EL (cell line): ENCODE measurements around the gene AOC2.
"Not testable (repeated sequence)": the region's sequence is repeated elsewhere in the genome, so short reads cannot be mapped to it uniquely, and the experiment has no call there.

Experiments used
- DNase-seq: peaks from one replicate; pipeline ENCODE4 v3.0.0-alpha.2; 2016

AOC2 gene

DNA sequence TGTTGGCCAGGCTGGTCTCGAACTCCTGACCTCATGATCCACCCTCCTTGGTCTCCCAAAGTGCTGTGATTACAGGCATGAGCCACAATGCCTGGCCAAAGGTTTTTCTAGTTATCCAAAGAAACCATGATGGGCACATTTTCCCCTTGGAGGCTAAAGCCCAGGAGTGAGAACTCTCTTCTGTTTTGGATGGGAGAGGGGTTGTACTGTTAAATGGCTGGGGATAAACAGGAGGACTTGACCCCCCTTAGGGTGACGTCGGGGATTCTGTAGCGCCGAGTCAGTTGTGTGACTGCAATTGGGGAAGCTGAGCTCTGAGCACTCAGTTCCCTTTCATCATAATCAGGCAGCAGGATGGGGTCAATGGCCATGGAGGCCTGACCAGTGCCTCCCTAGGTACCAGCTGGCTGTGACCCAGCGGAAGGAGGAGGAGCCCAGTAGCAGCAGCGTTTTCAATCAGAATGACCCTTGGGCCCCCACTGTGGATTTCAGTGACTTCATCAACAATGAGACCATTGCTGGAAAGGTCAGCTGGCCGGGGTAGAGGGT lies 10.7 kb downstream of the AOC2 start:
- no peak for DNase-seq

DNA sequence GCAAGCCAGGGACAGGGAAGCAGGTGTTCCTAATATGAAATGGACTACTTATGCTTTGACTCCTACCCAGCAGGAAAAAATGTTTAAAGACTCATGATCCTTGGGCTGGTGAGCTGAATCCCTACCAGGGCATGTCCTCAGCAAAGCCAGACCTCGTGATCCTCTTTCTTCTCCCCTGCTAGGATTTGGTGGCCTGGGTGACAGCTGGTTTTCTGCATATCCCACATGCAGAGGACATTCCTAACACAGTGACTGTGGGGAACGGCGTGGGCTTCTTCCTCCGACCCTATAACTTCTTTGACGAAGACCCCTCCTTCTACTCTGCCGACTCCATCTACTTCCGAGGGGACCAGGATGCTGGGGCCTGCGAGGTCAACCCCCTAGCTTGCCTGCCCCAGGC lies 11.7 kb downstream of the AOC2 start:
- not testable (repeated sequence) for DNase-seq

DNA sequence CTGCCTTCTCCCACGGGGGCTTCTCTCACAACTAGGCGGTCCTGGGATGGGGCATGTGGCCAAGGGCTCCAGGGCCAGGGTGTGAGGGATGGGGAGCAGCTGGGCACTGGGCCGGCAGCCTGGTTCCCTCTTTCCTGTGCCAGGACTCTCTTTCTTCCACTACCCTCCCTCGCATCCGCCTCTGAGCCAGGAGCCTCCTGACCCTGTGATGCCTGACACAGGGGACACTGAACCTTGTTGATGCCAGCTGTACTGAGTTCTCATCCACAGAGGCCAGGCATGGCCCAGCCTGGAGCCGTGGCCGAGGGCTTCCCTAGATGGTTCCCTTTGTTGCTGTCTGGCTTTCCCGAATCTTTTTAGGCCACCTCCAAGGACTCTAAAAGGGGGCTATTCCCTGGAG lies 12.1 kb downstream of the AOC2 start:
- not testable (repeated sequence) for DNase-seq

DNA sequence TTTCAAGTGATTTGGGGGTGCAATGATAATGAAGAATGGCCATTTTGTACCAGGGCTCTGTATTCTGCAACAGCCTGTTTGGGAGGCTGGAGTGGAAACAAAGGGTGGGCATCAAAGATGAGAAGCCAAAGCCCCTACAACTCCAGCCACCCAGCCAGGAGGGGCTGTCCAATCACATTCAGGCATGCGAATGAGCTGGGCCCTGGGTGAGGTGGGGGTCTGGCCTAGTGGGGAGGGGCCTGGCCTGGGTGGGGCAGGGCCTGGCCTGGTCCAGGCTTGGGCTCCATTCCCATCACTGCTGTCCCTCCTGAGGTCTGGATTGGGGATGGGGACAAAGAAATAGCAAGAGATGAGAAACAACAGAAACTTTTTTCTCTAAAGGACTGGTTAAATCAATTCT lies 13.0 kb downstream of the AOC2 start:
- no peak for DNase-seq

DNA sequence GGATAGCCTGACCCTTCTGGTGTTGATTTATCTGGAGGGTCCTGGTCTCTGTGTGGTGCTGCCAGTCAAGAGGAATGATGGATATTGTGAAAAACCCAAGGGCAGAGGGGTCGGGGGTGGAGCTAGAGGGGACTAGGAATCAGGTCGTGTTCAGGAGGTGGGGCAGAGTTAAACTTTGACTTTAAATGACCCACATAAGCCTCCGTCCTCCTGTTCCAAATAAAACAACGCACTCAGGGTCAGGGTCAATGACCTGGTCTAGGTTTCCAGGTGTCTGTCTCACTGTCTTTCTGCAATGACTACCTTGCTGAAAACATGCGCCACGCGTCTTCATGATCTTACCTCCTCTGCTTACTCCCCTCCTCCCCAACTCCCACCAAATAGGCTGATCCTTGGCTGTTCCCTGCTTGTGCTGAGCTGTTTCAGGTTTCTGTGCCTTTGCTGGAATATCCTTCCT lies 21.3 kb downstream of the AOC2 start:
- no peak for DNase-seq

DNA sequence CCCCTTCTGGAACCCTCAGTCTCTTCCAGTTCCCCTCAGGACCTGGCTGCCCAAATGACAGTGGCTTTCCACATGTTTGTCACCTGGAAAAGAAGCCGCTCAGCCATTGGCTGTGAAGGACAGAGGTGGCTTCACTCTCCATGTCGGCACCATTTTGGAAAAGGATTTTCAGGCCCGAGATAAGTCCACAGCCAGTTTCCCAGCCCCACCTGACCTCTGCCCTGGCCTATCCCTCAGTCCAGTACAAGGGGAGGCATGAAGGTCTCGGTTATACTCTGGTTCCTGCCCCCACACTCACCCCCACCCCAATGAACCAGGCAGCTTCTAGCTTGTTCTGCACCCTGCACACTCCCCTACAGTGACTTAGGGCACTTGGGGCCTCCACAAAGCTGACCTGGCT lies 21.8 kb downstream of the AOC2 start:
- no peak for DNase-seq

DNA sequence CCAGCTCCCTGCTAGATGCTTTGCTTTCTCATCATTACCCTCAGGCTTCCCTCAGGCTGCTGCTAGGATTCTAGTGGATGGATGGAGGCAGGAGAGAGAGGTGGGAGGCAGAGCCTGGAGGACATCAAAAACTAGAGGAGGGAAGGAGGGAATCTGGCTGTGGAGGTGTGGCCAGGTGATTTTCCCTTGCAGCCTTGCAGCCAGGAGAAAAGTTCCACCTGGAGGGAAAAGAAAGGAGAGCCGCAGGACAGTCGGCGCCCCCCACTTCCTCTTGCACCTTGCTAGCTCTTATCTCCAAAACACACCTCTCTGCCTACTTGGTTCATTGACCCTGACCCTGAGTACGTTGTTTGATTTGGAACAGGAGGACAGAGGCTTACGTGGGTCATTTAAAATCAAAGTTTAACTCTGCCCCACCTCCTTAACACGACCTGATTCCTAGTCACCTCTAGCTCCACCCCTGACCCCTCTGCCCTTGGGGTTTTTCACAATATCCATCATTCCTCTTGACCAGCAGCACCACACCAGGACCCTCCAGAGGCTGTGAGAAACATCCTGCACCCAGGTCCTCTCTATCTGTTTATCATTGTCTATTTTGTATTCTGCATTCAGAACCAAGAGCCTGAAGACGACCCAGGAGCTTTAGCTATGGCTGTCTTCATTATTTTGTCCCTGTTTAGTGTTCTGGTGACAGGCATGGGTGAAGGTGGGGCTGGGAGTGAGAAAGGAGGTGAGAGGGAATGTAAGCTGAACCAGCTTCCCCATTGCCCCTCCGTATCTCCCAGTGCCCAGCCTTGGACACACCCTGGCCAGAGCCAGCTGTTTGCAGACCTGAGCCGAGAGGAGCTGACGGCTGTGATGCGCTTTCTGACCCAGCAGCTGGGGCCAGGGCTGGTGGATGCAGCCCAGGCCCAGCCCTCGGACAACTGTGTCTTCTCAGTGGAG lies 22.5 kb downstream of the AOC2 start:
- no peak for DNase-seq

DNA sequence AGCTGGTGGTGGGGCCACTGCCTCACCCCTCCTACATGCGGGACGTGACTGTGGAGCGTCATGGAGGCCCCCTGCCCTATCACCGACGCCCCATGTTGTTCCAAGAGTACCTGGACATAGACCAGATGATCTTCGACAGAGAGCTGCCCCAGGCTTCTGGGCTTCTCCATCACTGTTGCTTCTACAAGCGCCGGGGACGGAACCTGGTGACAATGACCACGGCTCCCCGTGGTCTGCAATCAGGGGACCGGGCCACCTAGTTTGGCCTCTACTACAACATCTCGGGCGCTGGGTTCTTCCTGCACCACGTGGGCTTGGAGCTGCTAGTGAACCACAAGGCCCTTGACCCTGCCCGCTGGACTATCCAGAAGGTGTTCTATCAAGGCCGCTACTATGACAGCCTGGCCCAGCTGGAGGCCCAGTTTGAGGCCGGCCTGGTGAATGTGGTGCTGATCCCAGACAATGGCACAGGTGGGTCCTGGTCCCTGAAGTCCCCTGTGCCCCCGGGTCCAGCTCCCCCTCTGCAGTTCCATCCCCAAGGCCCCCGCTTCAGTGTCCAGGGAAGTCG lies 23.4 kb downstream of the AOC2 start:
- not testable (repeated sequence) for DNase-seq

DNA sequence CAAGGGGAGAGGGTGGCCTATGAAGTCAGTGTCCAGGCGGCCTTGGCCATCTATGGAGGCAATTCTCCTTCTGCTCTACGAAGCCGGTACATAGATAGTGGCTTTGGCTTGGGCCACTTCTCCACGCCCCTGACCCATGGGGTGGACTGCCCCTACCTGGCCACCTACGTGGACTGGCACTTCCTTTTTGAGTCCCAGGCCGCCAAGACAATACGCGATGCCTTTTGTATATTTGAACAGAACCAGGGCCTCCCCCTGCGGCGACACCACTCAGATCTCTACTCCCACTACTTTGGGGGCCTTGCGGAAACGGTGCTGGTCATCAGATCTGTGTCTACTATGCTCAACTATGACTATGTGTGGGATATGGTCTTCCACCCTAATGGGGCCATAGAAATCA lies 24.0 kb downstream of the AOC2 start:
- DNase-seq, result no peak

DNA sequence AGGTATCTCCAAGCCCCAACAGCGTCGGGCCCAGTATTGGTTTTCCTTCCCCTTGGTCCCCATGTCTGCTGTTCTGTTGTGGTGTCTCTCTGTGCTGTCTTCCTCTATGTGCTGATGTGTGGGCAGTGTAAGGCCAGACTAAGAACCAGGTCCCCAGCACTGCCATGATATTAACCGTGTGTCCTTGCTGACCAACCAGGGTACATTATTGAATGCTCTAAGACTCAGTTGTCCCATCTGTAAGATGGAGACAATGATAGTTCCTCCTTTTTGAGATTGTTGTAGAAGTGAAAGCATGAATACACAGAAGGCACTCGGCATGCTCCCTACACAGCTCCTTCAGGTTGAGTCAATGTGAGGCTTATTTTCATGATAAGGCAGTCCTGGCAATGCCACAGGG lies 27.3 kb downstream of the AOC2 start:
- DNase-seq, result no peak

DNA sequence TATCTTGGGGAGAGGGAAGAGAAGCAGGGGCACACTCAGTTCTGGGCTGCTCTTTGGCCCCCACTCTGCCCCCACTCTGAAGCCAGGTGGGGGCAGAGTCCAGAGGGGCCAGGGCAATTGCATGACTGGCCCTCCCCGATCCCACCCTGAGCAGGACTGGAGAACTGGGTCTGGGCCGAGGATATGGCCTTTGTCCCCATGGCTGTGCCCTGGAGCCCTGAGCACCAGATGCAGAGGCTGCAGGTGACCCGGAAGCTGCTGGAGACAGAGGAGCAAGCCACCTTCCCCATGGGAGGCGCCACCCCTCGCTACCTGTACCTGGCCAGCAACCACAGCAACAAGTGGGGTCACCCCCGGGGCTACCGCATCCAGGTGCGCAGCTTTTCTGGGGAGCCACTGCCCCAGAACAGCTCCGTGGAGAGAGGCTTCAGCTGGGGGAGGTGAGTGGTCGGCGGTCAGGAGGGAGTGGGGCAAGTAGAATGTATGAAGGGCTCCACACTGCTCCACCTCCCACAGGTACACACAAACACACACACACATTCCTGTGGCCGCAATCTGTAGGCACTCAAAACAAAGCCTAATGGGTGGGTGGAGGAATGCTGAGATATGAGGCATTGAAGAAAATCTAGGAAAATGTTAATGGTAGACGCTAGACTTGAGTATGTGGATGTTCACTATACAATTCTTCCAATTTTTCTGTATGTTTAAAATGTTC lies 28.0 kb downstream of the AOC2 start:
- DNase-seq, result no peak

DNA sequence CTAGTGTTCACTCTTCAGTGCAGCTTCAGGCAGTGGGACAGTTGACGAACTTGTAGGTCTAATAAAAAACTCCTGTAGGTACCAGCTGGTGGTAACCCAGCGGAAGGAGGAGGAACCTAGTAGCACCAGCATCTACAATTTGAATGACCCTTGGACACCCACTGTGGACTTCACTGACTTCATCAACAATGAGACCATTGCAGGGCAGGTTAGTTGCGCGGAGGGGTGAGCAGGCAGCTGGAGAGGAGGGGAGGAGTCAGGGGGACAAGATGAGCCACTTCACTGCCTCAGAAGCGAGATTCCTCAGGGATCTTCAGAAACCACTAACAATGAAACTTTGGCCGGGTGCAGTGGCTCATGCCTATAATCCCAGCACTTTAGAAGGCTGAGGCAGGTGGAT lies 28.9 kb downstream of the AOC2 start:
- DNase-seq, result no peak

DNA sequence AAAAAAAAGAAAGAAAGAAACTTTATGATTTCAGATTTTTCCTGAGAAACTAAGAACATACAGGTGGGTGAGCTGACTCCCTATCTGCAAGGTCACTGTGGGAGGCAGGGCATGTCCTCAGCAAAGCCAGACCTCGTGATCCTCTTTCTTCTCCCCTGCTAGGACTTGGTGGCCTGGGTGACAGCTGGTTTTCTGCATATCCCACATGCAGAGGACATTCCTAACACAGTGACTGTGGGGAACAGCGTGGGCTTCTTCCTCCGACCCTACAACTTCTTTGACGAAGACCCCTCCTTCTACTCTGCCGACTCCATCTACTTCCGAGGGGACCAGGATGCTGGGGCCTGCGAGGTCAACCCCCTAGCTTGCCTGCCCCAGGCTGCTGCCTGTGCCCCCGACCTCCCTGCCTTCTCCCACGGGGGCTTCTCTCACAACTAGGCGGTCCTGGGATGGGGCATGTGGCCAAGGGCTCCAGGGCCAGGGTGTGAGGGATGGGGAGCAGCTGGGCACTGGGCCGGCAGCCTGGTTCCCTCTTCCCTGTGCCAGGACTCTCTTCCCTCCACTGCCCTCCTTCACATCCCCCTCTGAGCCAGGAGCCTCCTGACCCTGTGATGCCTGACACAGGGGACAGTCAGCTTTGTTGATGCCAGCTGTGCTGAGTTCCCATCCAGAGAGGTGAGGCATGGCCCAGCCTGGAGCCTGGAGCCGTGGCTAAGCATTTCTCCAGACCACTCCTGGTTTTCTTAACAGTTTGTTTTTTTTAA lies 29.7 kb downstream of the AOC2 start:
- DNase-seq, result not testable (repeated sequence)

DNA sequence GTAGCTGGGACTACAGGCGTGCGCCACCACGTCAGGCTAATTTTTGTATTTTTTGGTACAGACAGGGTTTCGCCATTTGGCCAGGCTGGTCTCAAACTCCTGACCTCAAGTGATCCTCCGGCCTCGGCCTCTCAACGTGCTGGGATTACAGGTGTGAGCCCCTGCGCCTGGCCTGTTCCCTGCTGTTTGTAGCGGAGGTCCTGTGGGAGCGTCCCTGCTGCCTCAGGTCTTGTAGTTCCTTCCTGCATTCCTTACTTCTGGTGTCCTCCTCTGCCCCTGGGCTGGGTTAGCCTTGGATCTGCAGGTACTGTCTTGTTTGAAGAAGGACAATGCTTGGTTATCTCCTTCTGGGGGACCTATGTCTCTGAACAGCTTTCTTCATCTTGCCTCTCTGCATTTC lies 32.7 kb downstream of the AOC2 start:
- no peak for DNase-seq

DNA sequence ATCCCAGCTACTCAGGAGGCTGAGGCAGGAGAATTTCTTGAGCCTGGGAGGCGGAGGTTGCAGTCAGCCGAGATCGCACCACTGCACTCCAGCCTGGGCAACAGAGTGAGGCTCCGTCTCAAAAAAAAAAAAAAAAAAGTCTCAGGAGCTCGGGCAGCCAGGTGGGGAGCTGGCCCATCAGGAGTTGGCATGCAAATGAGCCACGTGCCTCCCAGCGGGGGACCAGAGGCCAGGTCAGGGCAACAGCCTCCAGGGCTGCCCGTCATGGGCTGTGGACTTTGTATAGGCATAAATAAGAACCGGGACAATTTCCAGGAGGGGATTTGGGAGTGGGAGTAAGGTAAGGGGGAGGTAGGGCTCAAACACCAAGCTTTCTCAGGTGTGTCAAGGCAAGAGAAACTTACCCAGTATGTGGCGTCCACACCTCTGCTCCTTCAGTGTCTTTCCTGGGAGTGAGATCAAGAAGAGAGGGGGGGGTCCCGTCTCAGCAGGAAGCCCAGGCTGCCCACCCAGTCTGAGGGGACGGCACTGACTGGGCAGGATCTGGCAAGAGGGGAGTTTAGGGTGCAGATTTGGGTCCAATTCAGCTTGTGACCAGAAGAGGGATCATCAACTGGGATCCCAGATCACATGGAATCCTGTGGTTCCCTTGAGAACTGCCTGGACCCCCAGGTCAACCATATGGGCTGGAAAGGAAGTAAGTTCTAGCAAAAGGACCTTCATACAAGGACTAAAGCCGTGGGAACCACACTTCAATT lies 33.9 kb downstream of the AOC2 start:
- no peak for DNase-seq

DNA sequence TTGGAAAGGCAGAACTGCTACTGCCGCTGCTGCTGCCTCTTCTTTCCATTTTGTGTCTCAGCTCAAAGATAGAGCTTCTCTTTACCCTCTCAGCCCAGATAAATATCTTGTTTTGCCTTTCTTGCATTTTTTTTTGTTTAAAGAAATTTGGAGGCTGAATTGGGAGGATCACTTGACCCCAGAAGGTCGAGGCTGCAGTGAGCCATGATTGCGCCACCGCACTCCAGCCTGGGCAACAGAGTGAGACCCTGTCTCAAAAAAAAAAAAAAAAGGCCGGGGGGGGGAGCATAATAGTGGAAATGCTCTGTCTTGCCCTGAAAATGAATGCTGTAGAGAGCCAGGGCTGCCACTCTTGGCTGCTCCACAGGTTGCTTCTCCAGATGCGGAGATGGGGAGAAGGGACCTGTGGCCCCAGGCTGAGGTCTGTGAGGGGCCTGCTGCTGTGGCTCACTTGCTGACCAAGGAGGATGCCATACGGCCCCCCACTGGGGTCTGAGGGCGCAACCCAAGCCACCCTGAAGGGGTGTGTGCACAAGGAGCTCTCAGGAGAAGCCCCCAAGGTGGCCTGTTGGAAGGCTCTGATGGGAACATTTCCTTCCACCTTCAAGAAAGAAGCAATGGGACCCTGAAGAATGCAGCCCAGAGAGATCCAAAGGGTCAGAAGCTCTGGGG lies 34.7 kb downstream of the AOC2 start:
- no peak for DNase-seq

DNA sequence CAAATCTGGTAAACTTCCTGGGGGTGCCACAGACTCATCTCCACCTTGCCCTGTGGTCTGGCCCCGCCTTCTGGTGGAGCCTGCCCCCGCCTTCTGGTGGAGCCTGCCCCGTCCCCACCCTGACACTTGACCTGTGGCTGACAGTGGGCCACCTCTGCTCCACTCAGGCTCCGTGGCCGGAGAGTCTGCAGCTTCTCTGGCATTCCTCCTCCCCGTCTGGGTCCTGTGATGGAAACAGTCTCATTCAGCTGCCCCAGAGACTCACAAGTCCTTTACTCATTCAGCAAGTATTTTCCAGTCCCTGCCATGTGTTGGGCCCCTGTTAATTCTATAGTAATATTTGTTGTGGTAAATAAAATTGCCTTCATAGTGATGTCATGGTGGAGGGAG lies 35.2 kb downstream of the AOC2 start:
- peak; percentile 65 for DNase-seq

DNA sequence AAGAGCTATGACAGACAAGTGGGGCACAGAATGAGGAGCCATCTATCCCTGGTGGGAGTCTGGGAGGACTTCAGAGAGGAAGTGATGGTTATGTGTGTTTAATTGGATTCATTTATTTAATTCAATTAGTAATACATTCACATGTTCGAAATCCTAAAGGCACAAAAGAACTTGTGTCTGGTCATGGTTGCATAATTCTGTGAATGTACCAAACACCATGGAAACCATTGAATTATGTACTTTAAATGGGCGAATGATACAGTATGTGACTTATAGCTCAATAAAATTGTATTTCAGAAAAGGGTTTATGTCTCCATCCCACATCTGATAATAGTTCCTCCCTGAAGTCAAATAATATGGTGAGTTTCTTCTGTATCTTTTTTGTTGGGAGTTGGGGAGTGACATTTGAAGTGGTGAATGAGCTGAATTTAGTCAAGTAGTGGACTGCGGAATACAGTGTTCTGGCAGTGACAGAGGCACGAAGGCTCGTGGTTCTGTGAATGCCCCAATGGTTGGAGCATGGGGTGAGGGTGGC lies 36.5 kb downstream of the AOC2 start:
- no peak for DNase-seq

DNA sequence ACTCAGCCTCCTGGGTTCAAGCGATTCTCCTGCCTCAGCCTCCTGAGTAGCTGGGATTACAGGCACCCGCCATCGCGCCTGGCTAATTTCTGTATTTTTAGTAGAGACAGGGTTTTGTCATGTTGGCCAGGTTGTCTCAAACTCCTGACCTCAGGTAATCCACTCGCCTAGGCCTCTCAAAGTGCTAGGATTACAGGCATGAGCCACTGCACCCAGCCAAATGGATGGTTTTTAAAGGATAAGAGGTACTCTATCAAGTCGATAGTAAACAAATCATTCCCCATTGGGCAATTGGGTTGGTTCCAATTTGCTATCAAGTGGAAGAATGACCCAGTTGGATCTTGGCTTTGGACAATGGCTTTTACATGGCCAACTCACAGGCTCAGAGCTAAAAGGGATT lies 37.3 kb downstream of the AOC2 start:
- not testable (repeated sequence) for DNase-seq

DNA sequence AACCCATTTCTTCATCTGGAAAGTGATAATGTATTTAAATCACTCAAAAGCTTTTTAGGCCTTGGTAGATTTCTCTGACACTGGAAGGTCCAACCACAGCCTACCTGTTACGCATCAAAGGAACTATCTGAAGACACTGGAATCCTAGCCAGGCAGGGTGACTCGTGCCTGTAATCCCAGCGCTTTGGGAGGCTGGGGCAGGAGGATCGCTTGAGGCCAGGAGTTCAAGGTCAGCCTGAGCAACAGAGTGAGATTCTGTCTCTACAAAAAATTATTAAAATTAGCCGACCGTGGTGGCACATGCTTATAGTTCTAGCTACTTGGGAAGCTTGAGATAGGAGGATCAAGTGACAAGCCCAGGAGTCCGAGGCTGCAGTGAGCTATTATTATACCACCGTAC lies 37.8 kb downstream of the AOC2 start:
- no peak for DNase-seq
